ENCODE results near the gene SIX1.
A peak's percentile ranks its signal among the peaks of the same experiment; 100 is the strongest.

SIX1 gene

DNA sequence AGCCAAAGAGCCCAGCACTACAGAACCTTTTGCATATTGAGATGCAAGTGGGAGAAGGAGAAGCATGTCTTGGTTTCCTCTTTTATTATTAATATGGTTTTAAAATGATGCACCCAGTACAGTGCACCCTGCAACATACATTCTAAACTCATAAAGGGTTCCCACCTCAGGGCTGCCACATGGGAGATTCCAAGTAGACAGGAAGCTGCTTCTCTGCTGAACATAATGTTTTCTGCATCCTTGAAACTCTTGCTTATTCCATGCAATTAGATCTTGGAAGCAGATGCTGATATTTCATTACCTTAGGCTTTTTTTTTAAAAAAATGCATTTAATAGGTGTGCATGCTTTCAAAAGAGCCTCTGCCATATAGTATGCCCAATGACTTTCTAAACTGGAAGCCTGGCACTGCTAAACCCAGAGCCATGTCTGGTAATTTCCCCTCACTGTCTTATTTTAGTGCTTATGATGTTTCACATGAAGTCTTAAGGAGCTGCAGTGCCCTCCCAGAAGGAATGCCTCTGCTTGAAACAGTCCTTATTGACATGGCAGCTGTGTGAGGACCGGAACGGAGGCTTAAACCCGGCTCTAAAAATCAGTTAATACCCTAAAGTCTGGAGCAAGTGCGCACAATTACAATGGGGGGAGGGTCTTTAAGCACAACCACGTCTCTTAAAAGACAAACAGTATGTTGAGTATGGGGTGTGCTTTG, 2.0 kb upstream of the SIX1 start:
- no peak for ATAC-seq
- TF ChIP-seq ZNF70 (CRISPR knock-in tag; IDR thresholded peaks at IDR 0.05): no peak
- TF ChIP-seq, protein P1, sequence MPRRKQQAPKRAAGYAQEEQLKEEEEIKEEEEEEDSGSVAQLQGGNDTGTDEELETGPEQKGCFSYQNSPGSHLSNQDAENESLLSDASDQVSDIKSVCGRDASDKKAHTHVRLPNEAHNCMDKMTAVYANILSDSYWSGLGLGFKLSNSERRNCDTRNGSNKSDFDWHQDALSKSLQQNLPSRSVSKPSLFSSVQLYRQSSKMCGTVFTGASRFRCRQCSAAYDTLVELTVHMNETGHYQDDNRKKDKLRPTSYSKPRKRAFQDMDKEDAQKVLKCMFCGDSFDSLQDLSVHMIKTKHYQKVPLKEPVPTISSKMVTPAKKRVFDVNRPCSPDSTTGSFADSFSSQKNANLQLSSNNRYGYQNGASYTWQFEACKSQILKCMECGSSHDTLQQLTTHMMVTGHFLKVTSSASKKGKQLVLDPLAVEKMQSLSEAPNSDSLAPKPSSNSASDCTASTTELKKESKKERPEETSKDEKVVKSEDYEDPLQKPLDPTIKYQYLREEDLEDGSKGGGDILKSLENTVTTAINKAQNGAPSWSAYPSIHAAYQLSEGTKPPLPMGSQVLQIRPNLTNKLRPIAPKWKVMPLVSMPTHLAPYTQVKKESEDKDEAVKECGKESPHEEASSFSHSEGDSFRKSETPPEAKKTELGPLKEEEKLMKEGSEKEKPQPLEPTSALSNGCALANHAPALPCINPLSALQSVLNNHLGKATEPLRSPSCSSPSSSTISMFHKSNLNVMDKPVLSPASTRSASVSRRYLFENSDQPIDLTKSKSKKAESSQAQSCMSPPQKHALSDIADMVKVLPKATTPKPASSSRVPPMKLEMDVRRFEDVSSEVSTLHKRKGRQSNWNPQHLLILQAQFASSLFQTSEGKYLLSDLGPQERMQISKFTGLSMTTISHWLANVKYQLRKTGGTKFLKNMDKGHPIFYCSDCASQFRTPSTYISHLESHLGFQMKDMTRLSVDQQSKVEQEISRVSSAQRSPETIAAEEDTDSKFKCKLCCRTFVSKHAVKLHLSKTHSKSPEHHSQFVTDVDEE (CRISPR knock-in tag; IDR thresholded peaks at IDR 0.05): no peak
- no peak for TF ChIP-seq PPARA (CRISPR knock-in tag; IDR thresholded peaks at IDR 0.05; ENCODE audit: borderline replicate concordance)
- TF ChIP-seq ZC3H10 (CRISPR knock-in tag; IDR thresholded peaks at IDR 0.05): no peak

DNA sequence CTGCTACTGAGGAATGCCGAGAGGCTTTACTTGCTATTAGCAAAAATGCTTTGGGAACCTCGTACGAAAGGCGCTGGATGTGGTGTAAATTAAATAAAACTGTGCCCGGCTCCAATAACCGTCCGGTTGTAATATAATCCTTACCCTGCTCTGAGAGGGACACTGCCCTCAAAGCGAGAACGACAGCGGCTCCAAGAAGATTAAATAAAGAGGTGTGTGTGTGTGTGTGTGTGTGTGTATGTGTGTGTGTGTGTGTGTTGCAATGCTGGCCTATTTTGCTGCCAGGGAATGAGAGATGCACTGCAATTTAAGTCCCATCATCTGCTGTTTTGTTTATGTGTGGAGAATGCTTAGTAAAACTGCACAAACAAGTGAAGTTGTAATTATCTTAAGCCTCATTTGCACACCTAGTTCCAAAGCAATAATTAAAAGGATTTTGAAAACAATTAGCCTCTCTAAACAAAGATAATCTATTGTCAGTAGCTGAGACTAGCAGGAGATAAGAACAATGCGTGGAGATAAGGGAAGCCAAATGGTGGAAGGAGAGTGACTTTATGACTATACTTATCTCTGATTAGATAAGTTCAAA, 1.2 kb upstream of the SIX1 start:
- no peak for ATAC-seq
- TF ChIP-seq ZC3H10 (CRISPR knock-in tag; IDR thresholded peaks at IDR 0.05): no peak

DNA sequence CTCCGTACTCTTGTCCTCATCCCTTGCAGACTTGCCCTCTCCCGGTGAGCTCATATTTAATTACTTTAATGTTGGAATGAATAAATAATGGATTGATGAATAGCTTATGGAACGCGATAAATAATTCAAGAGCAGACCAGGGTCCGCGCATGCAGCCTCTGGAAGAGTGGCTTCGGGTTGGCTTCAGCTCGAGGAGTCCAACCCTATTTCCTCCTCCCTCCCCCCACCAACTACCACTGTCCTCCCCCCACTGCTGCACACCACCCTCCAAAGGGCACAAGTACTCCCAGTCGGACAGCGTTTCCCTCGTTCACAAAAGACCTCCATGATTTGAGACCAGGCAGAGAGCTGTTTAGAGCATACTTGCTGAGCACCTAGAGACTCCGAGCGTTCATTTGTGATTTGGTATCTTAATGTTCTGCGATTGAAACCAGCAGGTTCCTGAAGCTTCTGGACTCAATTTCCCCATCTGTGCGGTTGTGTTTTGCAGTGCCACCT, 647 bp upstream of the SIX1 start:
- ATAC-seq: peak; percentile 26
- TF ChIP-seq SNAI2 (CRISPR knock-in tag; IDR thresholded peaks at IDR 0.05): no peak
- TF ChIP-seq, protein P2, sequence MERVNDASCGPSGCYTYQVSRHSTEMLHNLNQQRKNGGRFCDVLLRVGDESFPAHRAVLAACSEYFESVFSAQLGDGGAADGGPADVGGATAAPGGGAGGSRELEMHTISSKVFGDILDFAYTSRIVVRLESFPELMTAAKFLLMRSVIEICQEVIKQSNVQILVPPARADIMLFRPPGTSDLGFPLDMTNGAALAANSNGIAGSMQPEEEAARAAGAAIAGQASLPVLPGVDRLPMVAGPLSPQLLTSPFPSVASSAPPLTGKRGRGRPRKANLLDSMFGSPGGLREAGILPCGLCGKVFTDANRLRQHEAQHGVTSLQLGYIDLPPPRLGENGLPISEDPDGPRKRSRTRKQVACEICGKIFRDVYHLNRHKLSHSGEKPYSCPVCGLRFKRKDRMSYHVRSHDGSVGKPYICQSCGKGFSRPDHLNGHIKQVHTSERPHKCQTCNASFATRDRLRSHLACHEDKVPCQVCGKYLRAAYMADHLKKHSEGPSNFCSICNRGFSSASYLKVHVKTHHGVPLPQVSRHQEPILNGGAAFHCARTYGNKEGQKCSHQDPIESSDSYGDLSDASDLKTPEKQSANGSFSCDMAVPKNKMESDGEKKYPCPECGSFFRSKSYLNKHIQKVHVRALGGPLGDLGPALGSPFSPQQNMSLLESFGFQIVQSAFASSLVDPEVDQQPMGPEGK (CRISPR knock-in tag; IDR thresholded peaks at IDR 0.05; ENCODE audit: borderline replicate concordance): no peak
- TF ChIP-seq, protein P1 (CRISPR knock-in tag; IDR thresholded peaks at IDR 0.05): no peak
- TF ChIP-seq RARB (CRISPR knock-in tag; IDR thresholded peaks at IDR 0.05): no peak
- no peak for TF ChIP-seq PPARA (CRISPR knock-in tag; IDR thresholded peaks at IDR 0.05; ENCODE audit: borderline replicate concordance)
- no peak for TF ChIP-seq GLIS3 (CRISPR knock-in tag; IDR thresholded peaks at IDR 0.05)
- TF ChIP-seq, protein P3, sequence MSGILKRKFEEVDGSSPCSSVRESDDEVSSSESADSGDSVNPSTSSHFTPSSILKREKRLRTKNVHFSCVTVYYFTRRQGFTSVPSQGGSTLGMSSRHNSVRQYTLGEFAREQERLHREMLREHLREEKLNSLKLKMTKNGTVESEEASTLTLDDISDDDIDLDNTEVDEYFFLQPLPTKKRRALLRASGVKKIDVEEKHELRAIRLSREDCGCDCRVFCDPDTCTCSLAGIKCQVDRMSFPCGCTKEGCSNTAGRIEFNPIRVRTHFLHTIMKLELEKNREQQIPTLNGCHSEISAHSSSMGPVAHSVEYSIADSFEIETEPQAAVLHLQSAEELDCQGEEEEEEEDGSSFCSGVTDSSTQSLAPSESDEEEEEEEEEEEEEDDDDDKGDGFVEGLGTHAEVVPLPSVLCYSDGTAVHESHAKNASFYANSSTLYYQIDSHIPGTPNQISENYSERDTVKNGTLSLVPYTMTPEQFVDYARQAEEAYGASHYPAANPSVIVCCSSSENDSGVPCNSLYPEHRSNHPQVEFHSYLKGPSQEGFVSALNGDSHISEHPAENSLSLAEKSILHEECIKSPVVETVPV (CRISPR knock-in tag; IDR thresholded peaks at IDR 0.05): no peak
- no peak for TF ChIP-seq ZC3H10 (CRISPR knock-in tag; IDR thresholded peaks at IDR 0.05)

DNA sequence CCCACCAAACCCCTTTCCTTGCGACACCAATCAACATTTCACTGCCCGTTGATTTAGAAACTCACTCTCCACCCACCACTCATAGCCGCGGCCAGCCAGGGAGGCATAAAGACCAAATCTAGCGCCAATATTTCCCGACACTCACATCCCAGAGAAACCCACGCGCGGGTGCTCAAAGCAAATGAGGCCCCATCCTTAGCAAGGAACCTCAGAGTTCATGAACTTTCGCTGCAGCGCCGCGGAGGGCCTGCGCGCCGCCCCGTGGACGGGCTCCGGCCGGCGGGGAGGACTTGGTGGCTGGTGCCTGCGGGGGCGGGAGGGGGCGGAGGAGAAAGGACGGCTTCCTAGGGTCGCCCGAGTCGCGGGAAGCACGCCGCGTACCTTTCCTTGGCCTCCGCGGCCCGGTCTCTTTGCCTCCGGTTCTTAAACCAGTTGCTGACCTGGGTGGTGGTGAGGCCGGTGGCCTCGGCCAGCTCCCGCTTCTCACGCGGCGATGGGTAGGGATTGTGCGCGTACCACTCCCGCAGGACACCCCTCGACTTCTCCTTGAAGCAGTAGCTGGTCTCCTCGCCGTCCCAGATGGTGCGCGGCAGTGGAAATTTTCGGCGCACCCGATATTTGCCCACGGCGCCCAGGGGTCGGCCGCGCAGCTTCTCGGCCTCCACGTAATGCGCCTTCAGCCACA, 886 bp downstream of the SIX1 start:
- TF ChIP-seq ISL1 (CRISPR knock-in tag; IDR thresholded peaks at IDR 0.05) (no peak), TOX (CRISPR knock-in tag; IDR thresholded peaks at IDR 0.05; ENCODE audit: borderline replicate concordance) (no peak), ZFP30 (CRISPR knock-in tag; IDR thresholded peaks at IDR 0.05) (no peak), ARNTL (CRISPR knock-in tag; IDR thresholded peaks at IDR 0.05; ENCODE audit: borderline replicate concordance, low read depth) (no peak), ZFP3 (CRISPR knock-in tag; IDR thresholded peaks at IDR 0.05) (no peak), RARB (CRISPR knock-in tag; IDR thresholded peaks at IDR 0.05) (no peak), OSR1 (CRISPR knock-in tag; IDR thresholded peaks at IDR 0.05) (no peak), ZNF565 (CRISPR knock-in tag; conservative IDR thresholded peaks at IDR 0.05; ENCODE audit: low read depth) (no peak), PPARA (CRISPR knock-in tag; IDR thresholded peaks at IDR 0.05; ENCODE audit: borderline replicate concordance) (no peak)
- TF ChIP-seq, protein P2 (CRISPR knock-in tag; IDR thresholded peaks at IDR 0.05; ENCODE audit: borderline replicate concordance): no peak
- TF ChIP-seq, protein P4, sequence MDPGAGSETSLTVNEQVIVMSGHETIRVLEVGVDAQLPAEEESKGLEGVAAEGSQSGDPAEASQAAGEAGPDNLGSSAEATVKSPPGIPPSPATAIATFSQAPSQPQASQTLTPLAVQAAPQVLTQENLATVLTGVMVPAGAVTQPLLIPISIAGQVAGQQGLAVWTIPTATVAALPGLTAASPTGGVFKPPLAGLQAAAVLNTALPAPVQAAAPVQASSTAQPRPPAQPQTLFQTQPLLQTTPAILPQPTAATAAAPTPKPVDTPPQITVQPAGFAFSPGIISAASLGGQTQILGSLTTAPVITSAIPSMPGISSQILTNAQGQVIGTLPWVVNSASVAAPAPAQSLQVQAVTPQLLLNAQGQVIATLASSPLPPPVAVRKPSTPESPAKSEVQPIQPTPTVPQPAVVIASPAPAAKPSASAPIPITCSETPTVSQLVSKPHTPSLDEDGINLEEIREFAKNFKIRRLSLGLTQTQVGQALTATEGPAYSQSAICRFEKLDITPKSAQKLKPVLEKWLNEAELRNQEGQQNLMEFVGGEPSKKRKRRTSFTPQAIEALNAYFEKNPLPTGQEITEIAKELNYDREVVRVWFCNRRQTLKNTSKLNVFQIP (CRISPR knock-in tag; IDR thresholded peaks at IDR 0.05; ENCODE audit: borderline replicate concordance, low read depth): no peak
- ATAC-seq: no peak

Measured in SK-N-SH treated with all-trans-retinoic acid at 6 μM for 48 hours (cell line).